Endodermal cell (in vitro differentiated cells): ENCODE measurements around the gene NT5C1A. TPM values are rescaled to one million over a fixed set of nuclear protein-coding genes. Genes with fewer than 3 reads are reported as not detected.

Experiments used
- DNase-seq: peaks from one replicate; pipeline ENCODE4 v3.0.0-alpha.2; 2017
- H3K27ac ChIP-seq: 2 replicates; pipeline ENCODE4 v1.5.1; 2013; ENCODE audit warnings: mild to moderate bottlenecking, low read depth, low read length, moderate library complexity
- H3K27me3 ChIP-seq: 2 replicates; pipeline ENCODE4 v1.6.1; 2013; ENCODE audit warnings: mild to moderate bottlenecking, low read length, moderate library complexity; ENCODE audit not compliant: insufficient read depth, control insufficient read depth, poor library complexity, severe bottlenecking
- H3K36me3 ChIP-seq: 2 replicates; pipeline ENCODE4 v1.7.0; 2013; ENCODE audit warnings: mild to moderate bottlenecking, low read length, moderate library complexity; ENCODE audit not compliant: control insufficient read depth, insufficient read depth
- H3K4me1 ChIP-seq: one replicate; pipeline ENCODE4 v1.7.0; 2013; ENCODE audit warnings: low read length; ENCODE audit not compliant: control insufficient read depth, insufficient read depth
- H3K4me3 ChIP-seq: 2 replicates; pipeline ENCODE4 v1.5.1; 2013; ENCODE audit warnings: mild to moderate bottlenecking, low read length, moderate library complexity
- H3K9ac ChIP-seq: 2 replicates; pipeline ENCODE4 v1.6.1; 2013; ENCODE audit warnings: mild to moderate bottlenecking, low read length, moderate library complexity; ENCODE audit not compliant: poor library complexity, severe bottlenecking; ENCODE audit errors: extremely low read depth
- H3K9me3 ChIP-seq: 2 replicates; pipeline ENCODE4 v1.6.1; 2013; ENCODE audit warnings: mild to moderate bottlenecking, low read length, moderate library complexity; ENCODE audit not compliant: control insufficient read depth
- H3K27ac Mint-ChIP-seq: 2 replicates; pipeline ENCODE4 v1.8.0; 2020; ENCODE audit warnings: mixed read lengths
- H3K27me3 Mint-ChIP-seq: 2 replicates; pipeline ENCODE4 v1.8.0; 2021; ENCODE audit warnings: mild to moderate bottlenecking, mixed read lengths; ENCODE audit not compliant: insufficient read depth
- H3K36me3 Mint-ChIP-seq: 2 replicates; pipeline ENCODE4 v1.8.0; 2020; ENCODE audit warnings: low read depth, mixed read lengths
- H3K4me1 Mint-ChIP-seq: 2 replicates; pipeline ENCODE4 v1.8.0; 2020; ENCODE audit warnings: mixed read lengths
- H3K4me3 Mint-ChIP-seq: 2 replicates; pipeline ENCODE4 v1.8.0; 2020; ENCODE audit warnings: mild to moderate bottlenecking, moderate library complexity, mixed read lengths
- H3K9me3 Mint-ChIP-seq: 2 replicates; pipeline ENCODE4 v1.8.0; 2020; ENCODE audit warnings: mild to moderate bottlenecking, mixed read lengths
- WGBS, 2 experiments: methylation state at CpG; one replicate each; pipeline versions ENCODE4 v1.1.5 to v1.1.7; 2013; ENCODE audit warnings: missing lambda C conversion rate in 2 of 2, mixed read lengths in 1 of 2; ENCODE audit not compliant: insufficient coverage in 1 of 2, insufficient read length in 1 of 2; 5-methylcytosine and 5-hydroxymethylcytosine counted together
- total RNA-seq, 2 donors: library from RNA; stranded (reverse); fragmentation: NEBNext Ultra II Directional in 1 of 2; extraction: Animal tissue kit (Norgen Biotek cat#: 25700) in 1 of 2; gene quantifications; 2 replicates in 1 of 2; 3 replicates in 1 of 2; pipeline ENCODE4 v1.2.1, GENCODE V29; 2021
- TF ChIP-seq, protein P1 (sequence below): fragments of 200-600 bp; sonication (generic); conservative IDR thresholded peaks from 2 replicates; pipeline ENCODE4 v1.5.0; 2021; ENCODE audit warnings: antibody characterized with exemption, mild to moderate bottlenecking

Gene NT5C1A
- total RNA-seq, 2 donors from 2014 or later = not detected

DNA sequence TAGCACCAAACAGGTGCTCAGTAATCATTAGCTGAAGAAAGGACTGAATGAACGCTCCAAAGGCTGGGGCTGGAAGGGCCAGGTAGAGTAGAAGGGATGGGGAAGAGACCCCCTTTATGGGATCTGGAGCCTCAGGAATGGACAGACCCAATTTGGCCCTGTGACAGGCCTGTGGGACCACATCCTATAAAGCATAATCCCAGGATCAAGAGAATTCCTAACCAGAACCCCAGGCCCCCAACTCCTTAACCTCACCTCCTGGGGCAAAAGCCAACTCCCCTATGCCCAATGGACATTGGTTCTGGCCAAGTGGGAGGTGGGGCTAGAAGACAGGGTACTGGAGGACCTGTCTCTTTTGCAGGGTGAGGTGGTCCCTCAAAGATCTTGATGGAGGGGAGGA is 10.1 kb upstream of the NT5C1A start:
- H3K27me3 Mint-ChIP-seq = peaks cover 98% of the 10 kb centered on the region
- Histone ChIP-seq H3K9me3 (no peaks in the 10 kb centered on the region), H3K9ac (no peak overlapping the region), H3K27me3 (peaks cover 95% of the 10 kb centered on the region), H3K4me3 (no peak overlapping the region), H3K36me3 (no peaks in the 10 kb centered on the region), H3K4me1 (no peaks in the 10 kb centered on the region), H3K27ac (no peak overlapping the region)
- H3K4me3 Mint-ChIP-seq = no peak overlapping the region
- H3K27ac Mint-ChIP-seq = no peak overlapping the region
- DNase-seq = no peak
- TF ChIP-seq, protein P1, sequence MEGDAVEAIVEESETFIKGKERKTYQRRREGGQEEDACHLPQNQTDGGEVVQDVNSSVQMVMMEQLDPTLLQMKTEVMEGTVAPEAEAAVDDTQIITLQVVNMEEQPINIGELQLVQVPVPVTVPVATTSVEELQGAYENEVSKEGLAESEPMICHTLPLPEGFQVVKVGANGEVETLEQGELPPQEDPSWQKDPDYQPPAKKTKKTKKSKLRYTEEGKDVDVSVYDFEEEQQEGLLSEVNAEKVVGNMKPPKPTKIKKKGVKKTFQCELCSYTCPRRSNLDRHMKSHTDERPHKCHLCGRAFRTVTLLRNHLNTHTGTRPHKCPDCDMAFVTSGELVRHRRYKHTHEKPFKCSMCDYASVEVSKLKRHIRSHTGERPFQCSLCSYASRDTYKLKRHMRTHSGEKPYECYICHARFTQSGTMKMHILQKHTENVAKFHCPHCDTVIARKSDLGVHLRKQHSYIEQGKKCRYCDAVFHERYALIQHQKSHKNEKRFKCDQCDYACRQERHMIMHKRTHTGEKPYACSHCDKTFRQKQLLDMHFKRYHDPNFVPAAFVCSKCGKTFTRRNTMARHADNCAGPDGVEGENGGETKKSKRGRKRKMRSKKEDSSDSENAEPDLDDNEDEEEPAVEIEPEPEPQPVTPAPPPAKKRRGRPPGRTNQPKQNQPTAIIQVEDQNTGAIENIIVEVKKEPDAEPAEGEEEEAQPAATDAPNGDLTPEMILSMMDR = no peak
- WGBS, 2 experiments = 64% methylated on average over 1 of the region's 1 CpG; no CpG with 5 or more reads in 1 of the 2 experiments
- H3K9me3 Mint-ChIP-seq = peaks cover 3% of the 10 kb centered on the region
- no peaks in the 10 kb centered on the region for H3K4me1 Mint-ChIP-seq
- H3K36me3 Mint-ChIP-seq = no peaks in the 10 kb centered on the region

DNA sequence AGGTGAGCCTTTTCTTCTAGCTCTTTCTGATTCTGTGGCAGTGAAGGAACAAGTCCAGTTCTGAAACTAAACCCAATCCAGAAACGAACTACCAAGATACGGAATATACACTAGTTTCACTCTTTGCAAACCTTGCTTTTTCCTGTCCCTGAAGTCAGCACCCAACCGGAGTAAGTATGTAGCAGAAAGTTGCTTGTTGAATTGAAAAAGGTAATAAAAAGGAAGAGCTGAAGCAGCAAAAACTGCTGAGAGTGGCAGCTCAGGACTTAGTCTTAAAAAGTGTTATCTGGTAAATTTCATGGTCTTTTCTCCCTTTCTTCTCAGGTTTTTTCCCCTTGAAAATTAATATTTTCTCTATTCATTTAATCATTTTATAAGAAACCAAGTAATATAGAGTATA is 9.4 kb upstream of the NT5C1A start:
- Histone ChIP-seq H3K36me3 (no peaks in the 10 kb centered on the region), H3K4me1 (no peaks in the 10 kb centered on the region), H3K9me3 (no peaks in the 10 kb centered on the region), H3K27me3 (peaks cover 95% of the 10 kb centered on the region), H3K4me3 (no peak overlapping the region), H3K27ac (no peak overlapping the region), H3K9ac (no peak overlapping the region)
- Mint-ChIP-seq H3K4me3 (no peak overlapping the region), H3K27ac (no peak overlapping the region), H3K27me3 (peaks cover 98% of the 10 kb centered on the region), H3K36me3 (no peaks in the 10 kb centered on the region), H3K4me1 (no peaks in the 10 kb centered on the region), H3K9me3 (peaks cover 3% of the 10 kb centered on the region)
- 68 to 86% methylated on average over 2 to 3 of the region's 3 CpGs for WGBS, 2 experiments
- no peak for DNase-seq
- TF ChIP-seq, protein P1 = no peak

DNA sequence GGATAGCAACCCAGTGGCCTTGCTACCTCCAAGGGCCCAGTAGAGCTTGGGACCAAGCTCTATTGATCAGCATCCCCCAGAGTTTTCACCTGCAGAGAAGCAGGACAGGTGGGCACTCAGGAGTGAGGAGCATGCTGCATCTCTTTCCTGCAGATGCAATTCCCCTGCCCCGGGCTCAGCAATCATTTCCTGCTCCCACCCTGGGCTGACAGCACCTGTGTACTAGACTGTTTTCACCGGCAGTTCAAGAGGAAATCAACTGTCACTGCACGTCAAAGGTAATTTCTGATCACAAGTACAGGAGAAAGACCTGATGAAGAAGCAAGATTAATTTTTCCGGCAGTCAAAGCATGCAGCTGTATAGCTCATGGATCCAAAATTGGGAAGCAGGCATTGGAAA is 8.8 kb upstream of the NT5C1A start:
- no peak overlapping the region for H3K27ac Mint-ChIP-seq
- H3K9ac ChIP-seq = no peak overlapping the region
- TF ChIP-seq, protein P1 = no peak
- no peaks in the 10 kb centered on the region for H3K36me3 ChIP-seq
- H3K36me3 Mint-ChIP-seq = no peaks in the 10 kb centered on the region
- H3K4me3 ChIP-seq = no peak overlapping the region
- H3K9me3 ChIP-seq = no peaks in the 10 kb centered on the region
- no peak overlapping the region for H3K4me3 Mint-ChIP-seq
- H3K27me3 Mint-ChIP-seq = peaks cover 98% of the 10 kb centered on the region
- 75 to 79% methylated on average over 4 of the region's 4 CpGs for WGBS, 2 experiments
- no peaks in the 10 kb centered on the region for H3K4me1 Mint-ChIP-seq
- H3K9me3 Mint-ChIP-seq = peaks cover 3% of the 10 kb centered on the region
- peaks cover 96% of the 10 kb centered on the region for H3K27me3 ChIP-seq
- DNase-seq = no peak
- no peak overlapping the region for H3K27ac ChIP-seq
- H3K4me1 ChIP-seq = no peaks in the 10 kb centered on the region
